Cardiac muscle cell (in vitro differentiated cells and primary cell): Measurements from ENCODE around the gene BAZ2B. TPM values are rescaled to one million over a fixed set of nuclear protein-coding genes. Genes with fewer than 3 reads are reported as not detected.

Experiments
- DNase-seq, 2 donors: peaks; one replicate each; pipeline versions ENCODE4 v3.0.0 to v3.0.0-alpha.2; 2010 to 2017; ENCODE audit warnings: low read depth in 1 of 2, low spot score in 1 of 2
- H3K27ac ChIP-seq: fragments of 200-600 bp; sonication (generic); 2 replicates; pipeline ENCODE4 v1.5.1; 2016
- H3K27me3 ChIP-seq: fragments of 200-600 bp; sonication (generic); 2 replicates; pipeline ENCODE4 v1.6.0; 2016; ENCODE audit warnings: control low read depth
- H3K36me3 ChIP-seq: fragments of 200-600 bp; sonication (generic); 2 replicates; pipeline ENCODE4 v1.5.1; 2016; ENCODE audit warnings: control low read depth
- H3K4me1 ChIP-seq: fragments of 200-600 bp; sonication (generic); 2 replicates; pipeline ENCODE4 v1.8.1; 2017; ENCODE audit warnings: low read depth, mild to moderate bottlenecking, mixed run types
- H3K4me3 ChIP-seq: fragments of 200-600 bp; sonication (generic); 2 replicates; pipeline ENCODE4 v1.5.1; 2016; ENCODE audit warnings: mild to moderate bottlenecking
- H3K9me3 ChIP-seq: fragments of 200-600 bp; sonication (generic); 2 replicates; pipeline ENCODE4 v1.5.1; 2017; ENCODE audit warnings: low read depth, mild to moderate bottlenecking, control low read depth
- polyA plus RNA-seq: library from polyadenylated mRNA; unstranded; fragments of >200 nt; fragmentation: Nextera tagmentation; extraction: Ambion mirVana; gene quantifications from 2 replicates; pipeline ENCODE4 v1.2.1, GENCODE V29; 2016
- total RNA-seq: library from RNA; depleted of rRNA; stranded (reverse); fragments of >200 nt; gene quantifications from 2 replicates; pipeline ENCODE4 v1.2.3, GENCODE V29; 2016
- TF ChIP-seq, protein P1 (sequence below): IDR thresholded peaks from 2 replicates; pipeline ENCODE4 v1.5.1; 2012; ENCODE audit warnings: low read depth, mild to moderate bottlenecking, low read length

BAZ2B gene
- total and polyA plus RNA-seq, 2 experiments from 2014 or later: 62.1 to 103 TPM

DNA sequence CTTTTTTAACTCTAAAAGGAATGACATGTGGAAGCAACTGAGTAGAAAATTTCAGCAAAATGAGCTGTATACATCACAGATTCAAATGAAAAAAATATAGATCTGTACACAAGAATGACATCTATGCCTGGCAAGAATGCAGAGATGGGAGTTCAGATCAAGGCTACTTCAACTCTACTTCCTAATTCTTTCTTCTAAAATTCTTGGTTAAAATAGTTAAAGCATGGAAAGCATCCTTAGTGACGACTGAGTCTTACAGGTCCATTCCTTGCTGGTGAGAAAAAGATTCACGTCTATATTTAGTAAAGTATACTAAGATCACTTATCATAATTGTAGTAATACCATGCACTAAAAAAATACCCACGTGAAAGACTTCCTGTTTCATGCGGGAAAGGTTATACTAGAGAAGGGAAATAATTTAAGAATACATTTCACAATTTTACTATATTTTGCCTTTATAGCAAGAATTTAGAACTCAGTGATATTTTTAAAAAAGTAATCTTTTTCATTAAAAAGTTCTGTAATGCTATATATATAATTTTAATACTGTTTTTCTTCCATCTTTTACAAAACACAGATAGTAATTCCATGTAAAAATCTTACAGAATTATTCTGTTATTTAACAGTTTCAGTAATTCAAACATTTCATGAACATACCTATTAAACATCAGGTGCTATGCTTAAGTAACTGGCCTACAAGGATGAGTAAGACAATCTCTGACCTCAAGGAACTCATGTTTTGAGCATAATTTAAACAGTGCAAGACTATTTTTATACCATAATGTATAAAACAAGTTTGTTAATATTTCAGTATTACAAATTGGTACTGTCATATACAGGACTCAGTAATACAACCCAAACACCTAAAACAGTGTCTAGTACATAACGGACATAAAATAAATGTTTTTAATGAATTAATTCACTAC lies 159.6 kb downstream of the BAZ2B start:
- Histone ChIP-seq H3K27ac (no peak overlapping the region), H3K36me3 (no peaks in the 10 kb centered on the region), H3K27me3 (no peaks in the 10 kb centered on the region), H3K4me3 (no peak overlapping the region), H3K4me1 (no peaks in the 10 kb centered on the region), H3K9me3 (no peaks in the 10 kb centered on the region)
- TF ChIP-seq, protein P1, sequence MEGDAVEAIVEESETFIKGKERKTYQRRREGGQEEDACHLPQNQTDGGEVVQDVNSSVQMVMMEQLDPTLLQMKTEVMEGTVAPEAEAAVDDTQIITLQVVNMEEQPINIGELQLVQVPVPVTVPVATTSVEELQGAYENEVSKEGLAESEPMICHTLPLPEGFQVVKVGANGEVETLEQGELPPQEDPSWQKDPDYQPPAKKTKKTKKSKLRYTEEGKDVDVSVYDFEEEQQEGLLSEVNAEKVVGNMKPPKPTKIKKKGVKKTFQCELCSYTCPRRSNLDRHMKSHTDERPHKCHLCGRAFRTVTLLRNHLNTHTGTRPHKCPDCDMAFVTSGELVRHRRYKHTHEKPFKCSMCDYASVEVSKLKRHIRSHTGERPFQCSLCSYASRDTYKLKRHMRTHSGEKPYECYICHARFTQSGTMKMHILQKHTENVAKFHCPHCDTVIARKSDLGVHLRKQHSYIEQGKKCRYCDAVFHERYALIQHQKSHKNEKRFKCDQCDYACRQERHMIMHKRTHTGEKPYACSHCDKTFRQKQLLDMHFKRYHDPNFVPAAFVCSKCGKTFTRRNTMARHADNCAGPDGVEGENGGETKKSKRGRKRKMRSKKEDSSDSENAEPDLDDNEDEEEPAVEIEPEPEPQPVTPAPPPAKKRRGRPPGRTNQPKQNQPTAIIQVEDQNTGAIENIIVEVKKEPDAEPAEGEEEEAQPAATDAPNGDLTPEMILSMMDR: no peak
- no peak for DNase-seq

GRCh38 chr2:159455330-159455918 lies 160.9 kb downstream of the BAZ2B start:
- TF ChIP-seq, protein P1: no peak
- Histone ChIP-seq H3K4me1 (no peaks in the 10 kb centered on the region), H3K9me3 (no peaks in the 10 kb centered on the region), H3K4me3 (no peak overlapping the region), H3K27me3 (no peaks in the 10 kb centered on the region), H3K36me3 (no peaks in the 10 kb centered on the region), H3K27ac (no peak overlapping the region)
- DNase-seq: peak in 1 of 2 donors; percentile 29

GRCh38 chr2:159454185-159454584 lies 162.2 kb downstream of the BAZ2B start:
- TF ChIP-seq, protein P1: no peak
- no peaks in the 10 kb centered on the region for H3K9me3 ChIP-seq
- H3K27ac ChIP-seq: no peak overlapping the region
- no peak for DNase-seq
- H3K27me3 ChIP-seq: no peaks in the 10 kb centered on the region
- H3K4me3 ChIP-seq: no peak overlapping the region
- H3K4me1 ChIP-seq: no peaks in the 10 kb centered on the region
- H3K36me3 ChIP-seq: no peaks in the 10 kb centered on the region

GRCh38 chr2:159450180-159450579 lies 166.2 kb downstream of the BAZ2B start:
- Histone ChIP-seq H3K9me3 (no peaks in the 10 kb centered on the region), H3K27ac (no peak overlapping the region), H3K27me3 (no peaks in the 10 kb centered on the region), H3K36me3 (peaks cover 11% of the 10 kb centered on the region), H3K4me3 (no peak overlapping the region), H3K4me1 (no peaks in the 10 kb centered on the region)
- no peak for DNase-seq
- TF ChIP-seq, protein P1: no peak

- Histone ChIP-seq H3K27me3 (no peaks in the 10 kb centered on the region), H3K36me3 (peaks cover 14% of the 10 kb centered on the region), H3K4me3 (no peak overlapping the region), H3K27ac (no peak overlapping the region), H3K4me1 (no peaks in the 10 kb centered on the region), H3K9me3 (no peaks in the 10 kb centered on the region)
- no peak for DNase-seq
- TF ChIP-seq, protein P1: no peak
Measured at GRCh38 chr2:159449504-159450124, 166.7 kb downstream of the BAZ2B start.
